B cell (primary cell): ENCODE data around the gene DGUOK. TPM values are rescaled to one million over a fixed set of nuclear protein-coding genes. Genes with fewer than 3 reads are reported as not detected.

Source experiments
- ATAC-seq: fragments of 200-7000 bp; cut with Tn5 transposase; one replicate; pipeline ENCODE4 v1.10.0; 2021; ENCODE audit warnings: low read depth, mild to moderate bottlenecking, moderate number of reproducible peaks, moderate library complexity
- CTCF ChIA-PET: fragments of 350-600 bp; sonication (Branson Sonifier 250); formaldehyde crosslinking; loops from one replicate; lab custom pipeline; 2021; ENCODE audit warnings: antibody characterized with exemption, inconsistent platforms; lab: Charles Lee
- POLR2A ChIA-PET: fragments of 350-600 bp; sonication (Branson Sonifier 250); formaldehyde crosslinking; loops from one replicate; lab custom pipeline; 2021; ENCODE audit warnings: antibody characterized with exemption; lab: Charles Lee
- DNase-seq: peaks from one replicate; pipeline ENCODE4 v3.0.0; 2013
- H2AFZ ChIP-seq: 2 replicates; pipeline ENCODE4 v1.6.1; 2012; ENCODE audit warnings: mild to moderate bottlenecking, low read depth, low read length; ENCODE audit not compliant: insufficient read depth, poor library complexity, severe bottlenecking
- H3K27ac ChIP-seq, 2 donors: 1 replicate in 1 of 2; 2 replicates in 1 of 2; pipeline ENCODE4 v1.5.1; 2012 to 2013; ENCODE audit warnings: low read length in 2 of 2, mild to moderate bottlenecking in 2 of 2, moderate library complexity in 1 of 2
- H3K27me3 ChIP-seq, 4 experiments: fragments of 200-600 bp in 1 of 4; sonication (generic) in 1 of 4; replicated peaks in 1 of 4; 1 replicate in 2 of 4; 2 replicates in 2 of 4; pipeline versions ENCODE4 v1.6.1 to v1.7.0; 2013 to 2016; ENCODE audit warnings: low read length in 3 of 4, mild to moderate bottlenecking in 2 of 4, mixed read lengths in 1 of 4, moderate library complexity in 1 of 4; ENCODE audit not compliant: insufficient read depth in 4 of 4, control insufficient read depth in 3 of 4; ENCODE audit errors: control extremely low read depth in 1 of 4
- H3K36me3 ChIP-seq, 2 experiments: replicated peaks in 1 of 2; 1 replicate in 1 of 2; 2 replicates in 1 of 2; pipeline versions ENCODE4 v1.6.1 to v1.7.1; 2013; ENCODE audit warnings: low read length in 1 of 2; ENCODE audit not compliant: insufficient read depth in 2 of 2, control insufficient read depth in 1 of 2; ENCODE audit errors: control extremely low read depth in 1 of 2, extremely low read depth in 1 of 2
- H3K4me1 ChIP-seq, 2 donors: fragments of 200-600 bp in 1 of 2; sonication (generic) in 1 of 2; 1 replicate in 1 of 2; 2 replicates in 1 of 2; pipeline versions ENCODE4 v1.5.1 to v1.6.1; 2013 to 2017; ENCODE audit warnings: low read length in 2 of 2; ENCODE audit not compliant: control insufficient read depth in 2 of 2, insufficient read depth in 2 of 2
- H3K4me2 ChIP-seq: replicated peaks from 2 replicates; pipeline ENCODE3; 2012; ENCODE audit warnings: mild to moderate bottlenecking, low read depth, low read length; ENCODE audit not compliant: poor library complexity, severe bottlenecking
- H3K4me3 ChIP-seq, 5 experiments: fragments of 200-600 bp in 1 of 5; sonication (generic) in 1 of 5; 1 replicate in 3 of 5; 2 replicates in 2 of 5; pipeline versions ENCODE4 v1.5.1 to v1.7.0; 2011 to 2016; ENCODE audit warnings: low read length in 4 of 5, mild to moderate bottlenecking in 4 of 5, low read depth in 2 of 5, control low read depth in 1 of 5, moderate library complexity in 1 of 5; ENCODE audit not compliant: insufficient read depth in 1 of 5; ENCODE audit errors: control extremely low read depth in 1 of 5, extremely low read depth in 1 of 5
- H3K79me2 ChIP-seq: fragments of 200-600 bp; sonication (generic); one replicate; pipeline ENCODE4 v1.6.0; 2016; ENCODE audit warnings: low read length; ENCODE audit not compliant: control insufficient read depth, insufficient read depth
- H3K9ac ChIP-seq: fragments of 200-600 bp; sonication (generic); 2 replicates; pipeline ENCODE4 v1.6.1; 2017; ENCODE audit warnings: mild to moderate bottlenecking, low read length, moderate library complexity
- H3K9me3 ChIP-seq, 3 donors: one replicate each; pipeline versions ENCODE4 v1.6.1 to v1.7.1; 2013; ENCODE audit warnings: low read length in 2 of 3; ENCODE audit not compliant: control insufficient read depth in 2 of 3, insufficient read depth in 1 of 3; ENCODE audit errors: control extremely low read depth in 1 of 3
- H4K20me1 ChIP-seq: 2 replicates; pipeline ENCODE4 v1.6.0; 2012; ENCODE audit warnings: mild to moderate bottlenecking, low read length; ENCODE audit not compliant: insufficient read depth, control insufficient read depth, poor library complexity, severe bottlenecking
- H3K27ac Mint-ChIP-seq: one replicate; pipeline ENCODE4 v1.8.0; 2021; ENCODE audit warnings: mixed read lengths
- H3K27me3 Mint-ChIP-seq: one replicate; pipeline ENCODE4 v1.8.0; 2021; ENCODE audit warnings: mixed read lengths
- H3K4me1 Mint-ChIP-seq: one replicate; pipeline ENCODE4 v1.8.0; 2021; ENCODE audit warnings: mixed read lengths
- H3K4me3 Mint-ChIP-seq: one replicate; pipeline ENCODE4 v1.8.0; 2021; ENCODE audit warnings: mixed read lengths
- H3K9me3 Mint-ChIP-seq: one replicate; pipeline ENCODE4 v1.8.0; 2022; ENCODE audit warnings: mixed read lengths; ENCODE audit not compliant: insufficient read depth
- EZH2 ChIP-seq: IDR thresholded peaks from 2 replicates; pipeline ENCODE4 v1.6.1; 2012; ENCODE audit warnings: borderline replicate concordance, low read depth, mild to moderate bottlenecking, moderate library complexity, low read length; ENCODE audit not compliant: insufficient read depth, poor library complexity, severe bottlenecking
- WGBS: methylation state at CpG from one replicate; pipeline ENCODE4 v1.1.5; 2013; ENCODE audit warnings: missing lambda C conversion rate; ENCODE audit not compliant: insufficient coverage; 5-methylcytosine and 5-hydroxymethylcytosine counted together
- intact Hi-C: fragments of 100-400 bp; cut with micrococcal nuclease; formaldehyde crosslinking; loops from one replicate; pipeline ENCODE4 v1.10.0; 2022
- polyA plus RNA-seq: library from polyadenylated mRNA; depleted of rRNA; stranded (reverse); fragments of >200 nt; gene quantifications from 2 replicates; pipeline ENCODE4 v1.2.3, GENCODE V29; 2012
- total RNA-seq, 2 donors: library from RNA; stranded (reverse); fragments of 120-200 nt in 1 of 2; gene quantifications; 1 replicate in 1 of 2; 2 replicates in 1 of 2; pipeline versions ENCODE4 v1.2.3 to v1.2.4, GENCODE V29; 2013 to 2022
- TF ChIP-seq, protein P1 (sequence below): fragments of 200-600 bp; IDR thresholded peaks from one replicate; pipeline ENCODE4 v1.8.0; 2022; ENCODE audit warnings: antibody characterized with exemption, mild to moderate bottlenecking

The DGUOK gene
- total and polyA plus RNA-seq, 2 donors (not counting 1 experiment from before 2014, with no cell fraction given), result 61.7 to 81.5 TPM

DNA sequence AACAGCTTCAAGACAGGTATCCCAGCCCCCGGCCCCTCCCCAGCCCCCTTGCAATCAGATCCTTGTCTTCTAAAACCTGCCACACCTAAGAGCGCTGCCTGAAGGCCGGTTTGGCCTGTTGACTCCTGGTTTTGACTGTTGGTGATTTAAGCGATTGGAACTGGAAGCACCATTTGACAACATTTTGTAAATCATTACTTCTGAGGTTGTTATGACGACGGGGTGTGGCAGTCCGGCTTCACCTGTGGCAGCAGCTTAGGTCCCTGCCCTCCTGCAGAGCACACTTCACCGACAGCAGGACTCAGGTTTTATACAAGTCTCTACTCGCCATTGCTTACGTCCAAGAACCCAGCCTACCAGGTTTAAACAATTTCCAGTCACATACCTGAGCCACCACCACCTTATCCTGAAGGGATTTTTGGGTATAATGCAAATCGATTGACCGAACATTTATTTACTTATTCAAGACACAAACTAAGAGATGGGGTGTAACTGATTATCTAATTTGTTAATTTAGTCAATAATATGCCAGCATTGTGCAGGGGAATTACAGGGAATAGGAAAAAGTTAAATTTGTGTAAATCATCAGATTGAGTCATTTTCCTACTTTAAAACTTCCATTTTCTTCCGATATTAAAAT lies 707 bp upstream of the DGUOK start:
- intact Hi-C loops, result loop anchor here (1.0 to 5.0 kb wide), 8 partner anchors 59 to 252 kb away; partner anchors contain the start of genes BOLA3, MOB1A, STAMBP and TPRKB
- peaks cover 33 to 37% of the 10 kb centered on the region in 2 donors for H3K4me1 ChIP-seq
- Mint-ChIP-seq H3K27ac (peak overlapping the region; percentile 82), H3K4me1 (peaks cover 55% of the 10 kb centered on the region), H3K4me3 (peak overlapping the region; percentile 86), H3K9me3 (no peaks in the 10 kb centered on the region), H3K27me3 (no peaks in the 10 kb centered on the region)
- H3K9me3 ChIP-seq, result peaks cover 0 to 8% (median 2%) of the 10 kb centered on the region in 3 donors
- H3K27ac ChIP-seq, result peak overlapping the region; percentile 95 to 99
- H3K36me3 ChIP-seq, result no peaks in the 10 kb centered on the region
- no peak for ATAC-seq
- peak overlapping the region; percentile 69 to 89 (median 76) for H3K4me3 ChIP-seq
- peak overlapping the region; percentile 82 for H3K4me2 ChIP-seq
- TF ChIP-seq, protein P1, sequence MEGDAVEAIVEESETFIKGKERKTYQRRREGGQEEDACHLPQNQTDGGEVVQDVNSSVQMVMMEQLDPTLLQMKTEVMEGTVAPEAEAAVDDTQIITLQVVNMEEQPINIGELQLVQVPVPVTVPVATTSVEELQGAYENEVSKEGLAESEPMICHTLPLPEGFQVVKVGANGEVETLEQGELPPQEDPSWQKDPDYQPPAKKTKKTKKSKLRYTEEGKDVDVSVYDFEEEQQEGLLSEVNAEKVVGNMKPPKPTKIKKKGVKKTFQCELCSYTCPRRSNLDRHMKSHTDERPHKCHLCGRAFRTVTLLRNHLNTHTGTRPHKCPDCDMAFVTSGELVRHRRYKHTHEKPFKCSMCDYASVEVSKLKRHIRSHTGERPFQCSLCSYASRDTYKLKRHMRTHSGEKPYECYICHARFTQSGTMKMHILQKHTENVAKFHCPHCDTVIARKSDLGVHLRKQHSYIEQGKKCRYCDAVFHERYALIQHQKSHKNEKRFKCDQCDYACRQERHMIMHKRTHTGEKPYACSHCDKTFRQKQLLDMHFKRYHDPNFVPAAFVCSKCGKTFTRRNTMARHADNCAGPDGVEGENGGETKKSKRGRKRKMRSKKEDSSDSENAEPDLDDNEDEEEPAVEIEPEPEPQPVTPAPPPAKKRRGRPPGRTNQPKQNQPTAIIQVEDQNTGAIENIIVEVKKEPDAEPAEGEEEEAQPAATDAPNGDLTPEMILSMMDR, result no peak
- TF ChIP-seq EZH2, result no peak
- no peaks in the 10 kb centered on the region for H3K27me3 ChIP-seq
- POLR2A ChIA-PET, result no interaction called here
- CTCF ChIA-PET, result interaction anchor here (1.1 to 1.3 kb wide), 2 partner anchors 60 to 606 kb away, joined by 3 read pairs; no protein-coding TSS in a partner anchor
- peaks cover 49% of the 10 kb centered on the region for H3K79me2 ChIP-seq
- H2AFZ ChIP-seq, result peak overlapping the region; percentile 86
- DNase-seq, result no peak
- H4K20me1 ChIP-seq, result no peaks in the 10 kb centered on the region
- 93% methylated on average over 5 of the region's 13 CpGs for WGBS
- H3K9ac ChIP-seq, result peak overlapping the region; percentile 94

GRCh38 chr2:73927344-73927743 lies 664 bp downstream of the DGUOK start:
- no peak for DNase-seq
- peak overlapping the region; percentile 86 for H3K4me3 Mint-ChIP-seq
- Histone ChIP-seq H3K27ac (peak overlapping the region; percentile 95 to 99), H3K27me3 (no peaks in the 10 kb centered on the region), H3K36me3 (peaks cover 0 to 8% of the 10 kb centered on the region in 2 experiments), H3K9ac (peak overlapping the region; percentile 94), H3K4me2 (peak overlapping the region; percentile 82), H3K9me3 (peaks cover 0 to 8% (median 2%) of the 10 kb centered on the region in 3 donors), H4K20me1 (peaks cover 11% of the 10 kb centered on the region), H2AFZ (peak overlapping the region; percentile 86), H3K4me3 (peak overlapping the region; percentile 69 to 89 (median 76)), H3K79me2 (peaks cover 63% of the 10 kb centered on the region), H3K4me1 (peaks cover 33 to 37% of the 10 kb centered on the region in 2 donors)
- peaks cover 67% of the 10 kb centered on the region for H3K4me1 Mint-ChIP-seq
- no CpG with 5 or more reads among the region's 6 CpGs for WGBS
- no peak for ATAC-seq
- TF ChIP-seq, protein P1, result no peak
- no peaks in the 10 kb centered on the region for H3K9me3 Mint-ChIP-seq
- no peaks in the 10 kb centered on the region for H3K27me3 Mint-ChIP-seq
- ChIA-PET CTCF (no interaction called here), POLR2A (interaction anchor here (0.6 to 1.0 kb wide), 5 partner anchors 27 to 193 kb away, joined by 3 to 5 read pairs (median 3); no protein-coding TSS in a partner anchor)
- peak overlapping the region; percentile 90 for H3K27ac Mint-ChIP-seq
- intact Hi-C loops, result loop anchor here (2.0 to 5.0 kb wide), 2 partner anchors 105 to 190 kb away; partner anchors contain the start of gene TPRKB
